Measurements from ENCODE around the gene GTF3C2. TPM values are rescaled to one million over a fixed set of nuclear protein-coding genes. Genes with fewer than 3 reads are reported as not detected.

Gene GTF3C2
- total and polyA plus RNA-seq, 10 of the 15 experiments (the other 5 are each of a cell fraction or from before 2014, with no cell fraction given): 45.9 to 105 (median 80.3) TPM

DNA sequence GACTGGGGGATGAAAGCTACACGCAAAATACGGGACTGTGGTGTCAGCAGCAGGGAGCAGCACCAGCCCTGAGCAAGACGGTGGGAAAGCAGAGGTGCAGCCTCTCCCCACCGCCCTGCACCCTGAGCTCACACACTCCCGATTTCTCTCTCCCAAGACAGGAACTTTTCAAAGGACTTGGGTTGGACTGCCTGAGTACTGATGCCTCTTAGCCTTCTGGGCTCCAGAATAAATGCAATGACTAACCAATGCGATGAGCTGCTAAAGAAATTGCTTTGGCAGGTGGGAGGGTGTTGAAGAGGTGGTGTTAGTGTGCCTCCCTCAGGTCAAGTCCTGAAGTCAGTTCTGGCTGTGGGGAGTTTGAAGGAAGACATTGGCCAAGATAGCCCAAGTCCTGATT is 64.7 kb downstream of the GTF3C2 start:
- ChIA-PET SMC1A (ENCODE audit: uncharacterized antibody, unreplicated experiment) (no interaction called here), CTCF (interaction anchor here (1.0 to 4.1 kb wide), 5 partner anchors 10 to 310 kb away, joined by 3 to 51 read pairs (median 16); partner anchors contain the start of gene TRIM54), RAD21 (ENCODE audit: unreplicated experiment) (interaction anchor here (2.0 kb wide), 1 partner anchor 11 kb away, joined by 8 read pairs; no protein-coding TSS in a partner anchor), POLR2A (interaction anchor here (1.6 kb wide), 1 partner anchor 11 kb away, joined by 4 read pairs; no protein-coding TSS in a partner anchor)
- FAIRE-seq (no peak), ATAC-seq (peak; percentile 28; the same call in 1 of the 3 replicates), DNase-seq (ENCODE audit: low read depth, low spot score) (no peak)
- Histone ChIP-seq H4K20me1 (ENCODE audit: control insufficient read depth, insufficient read depth) (no peaks in the 10 kb centered on the region), H3K36me3 (ENCODE audit: control insufficient read depth in 2 of 2, insufficient read depth in 2 of 2, low read length in 1 of 2) (no peaks in the 10 kb centered on the region), H3K79me2 (ENCODE audit: control insufficient read depth, insufficient read depth, low read length) (no peaks in the 10 kb centered on the region), H3K4me3 (no peak overlapping the region), H2AFZ (ENCODE audit: control insufficient read depth, low read depth, low read length) (no peak overlapping the region), H3K27ac (ENCODE audit: control insufficient read depth, insufficient read depth) (no peak overlapping the region), H3K9me3 (replicated peaks; ENCODE audit: control insufficient read depth, insufficient read depth, low read length) (no peaks in the 10 kb centered on the region), H3K4me1 (ENCODE audit: control insufficient read depth, insufficient read depth, low read length) (no peaks in the 10 kb centered on the region), H3K9ac (ENCODE audit: control insufficient read depth, insufficient read depth, low read length) (no peak overlapping the region), H3K4me2 (ENCODE audit: control insufficient read depth, insufficient read depth) (no peak overlapping the region), H3K27me3 (replicated peaks in 1 of 2; ENCODE audit: control insufficient read depth in 2 of 2, insufficient read depth in 2 of 2, low read length in 1 of 2) (no peaks in the 10 kb centered on the region; a peak in 1 of 4 replicates)
- BruUV-seq (replicated peaks): no TSS peak
- intact Hi-C loops (cut with micrococcal nuclease; ENCODE audit: unreplicated experiment) (no loop called here), in situ Hi-C loops (cut with MboI) (no loop called here)
- 47% methylated on average over 6 of the region's 6 CpGs for WGBS (ENCODE audit: insufficient coverage, insufficient replicate concordance, low lambda C conversion rate, missing lambda C conversion rate)
- TF ChIP-seq, protein P1, sequence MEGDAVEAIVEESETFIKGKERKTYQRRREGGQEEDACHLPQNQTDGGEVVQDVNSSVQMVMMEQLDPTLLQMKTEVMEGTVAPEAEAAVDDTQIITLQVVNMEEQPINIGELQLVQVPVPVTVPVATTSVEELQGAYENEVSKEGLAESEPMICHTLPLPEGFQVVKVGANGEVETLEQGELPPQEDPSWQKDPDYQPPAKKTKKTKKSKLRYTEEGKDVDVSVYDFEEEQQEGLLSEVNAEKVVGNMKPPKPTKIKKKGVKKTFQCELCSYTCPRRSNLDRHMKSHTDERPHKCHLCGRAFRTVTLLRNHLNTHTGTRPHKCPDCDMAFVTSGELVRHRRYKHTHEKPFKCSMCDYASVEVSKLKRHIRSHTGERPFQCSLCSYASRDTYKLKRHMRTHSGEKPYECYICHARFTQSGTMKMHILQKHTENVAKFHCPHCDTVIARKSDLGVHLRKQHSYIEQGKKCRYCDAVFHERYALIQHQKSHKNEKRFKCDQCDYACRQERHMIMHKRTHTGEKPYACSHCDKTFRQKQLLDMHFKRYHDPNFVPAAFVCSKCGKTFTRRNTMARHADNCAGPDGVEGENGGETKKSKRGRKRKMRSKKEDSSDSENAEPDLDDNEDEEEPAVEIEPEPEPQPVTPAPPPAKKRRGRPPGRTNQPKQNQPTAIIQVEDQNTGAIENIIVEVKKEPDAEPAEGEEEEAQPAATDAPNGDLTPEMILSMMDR (IDR thresholded peaks at IDR 0.05 in 2 of 3, conservative IDR thresholded peaks at IDR 0.05 in 1 of 3; ENCODE audit: control insufficient read depth in 2 of 3, extremely low read depth in 1 of 3, insufficient read depth in 1 of 3, low read depth in 3 of 3, low read length in 3 of 3): peak in 1 of 3 experiments; percentile 13; a peak in 1 of 6 replicates
- TF ChIP-seq RAD21 (IDR thresholded peaks at IDR 0.05; ENCODE audit: insufficient read depth, low read depth, low read length) (0 out of 2 replicates have a peak, but pooled peaks have one; percentile 14), KDM1A (IDR thresholded peaks at IDR 0.05; ENCODE audit: borderline replicate concordance) (no peak)

DNA sequence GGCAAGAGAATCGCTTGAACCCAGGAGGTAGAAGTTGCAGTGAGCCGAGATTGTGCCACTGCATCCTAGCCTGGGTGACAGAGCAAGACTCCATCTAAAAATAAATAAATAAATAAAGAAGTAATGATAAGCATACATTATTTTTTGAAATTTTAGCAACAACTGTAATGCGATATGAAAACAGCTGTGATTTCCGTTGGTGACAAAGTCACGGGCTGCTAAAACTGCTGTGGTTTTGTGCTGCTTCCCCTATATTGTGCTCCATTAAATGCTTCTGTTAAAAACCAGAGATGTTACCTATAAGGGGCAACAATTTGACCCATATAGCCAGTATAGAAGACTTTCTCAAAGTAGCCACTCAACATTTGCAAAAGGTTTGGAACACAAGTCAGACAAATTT is 66.0 kb downstream of the GTF3C2 start:
- ATAC-seq: no peak
- Histone ChIP-seq H4K20me1 (ENCODE audit: control insufficient read depth, insufficient read depth) (no peaks in the 10 kb centered on the region), H3K27me3 (replicated peaks in 1 of 2; ENCODE audit: control insufficient read depth in 2 of 2, insufficient read depth in 2 of 2, low read length in 1 of 2) (no peaks in the 10 kb centered on the region; a peak in 1 of 4 replicates), H3K4me3 (no peak overlapping the region), H3K27ac (ENCODE audit: control insufficient read depth, insufficient read depth) (no peak overlapping the region), H3K9me3 (replicated peaks; ENCODE audit: control insufficient read depth, insufficient read depth, low read length) (no peaks in the 10 kb centered on the region), H2AFZ (ENCODE audit: control insufficient read depth, low read depth, low read length) (no peak overlapping the region; the same call in 1 of the 2 replicates), H3K36me3 (ENCODE audit: control insufficient read depth in 2 of 2, insufficient read depth in 2 of 2, low read length in 1 of 2) (no peaks in the 10 kb centered on the region), H3K4me1 (ENCODE audit: control insufficient read depth, insufficient read depth, low read length) (no peaks in the 10 kb centered on the region), H3K9ac (ENCODE audit: control insufficient read depth, insufficient read depth, low read length) (no peak overlapping the region), H3K79me2 (ENCODE audit: control insufficient read depth, insufficient read depth, low read length) (no peaks in the 10 kb centered on the region), H3K4me2 (ENCODE audit: control insufficient read depth, insufficient read depth) (no peak overlapping the region)
- FAIRE-seq: no peak
- RAD21 ChIA-PET (ENCODE audit: unreplicated experiment): no interaction called here
- POLR2A ChIA-PET: no interaction called here
- in situ Hi-C loops (cut with MboI) (no loop called here), intact Hi-C loops (cut with micrococcal nuclease; ENCODE audit: unreplicated experiment) (no loop called here)
- BruUV-seq (replicated peaks): no TSS peak
- SMC1A ChIA-PET (ENCODE audit: uncharacterized antibody, unreplicated experiment): interaction anchor here (1.1 kb wide), 1 partner anchor 11 kb away, joined by 4 read pairs; no protein-coding TSS in a partner anchor
- CTCF ChIA-PET: interaction anchor here (1.1 to 4.1 kb wide), 2 partner anchors 9 to 12 kb away, joined by 3 to 51 read pairs; no protein-coding TSS in a partner anchor
- DNase-seq (ENCODE audit: low read depth, low spot score): no peak
- WGBS (ENCODE audit: insufficient coverage, insufficient replicate concordance, low lambda C conversion rate, missing lambda C conversion rate): 49% methylated on average over 5 of the region's 5 CpGs
- TF ChIP-seq RB1 (IDR thresholded peaks at IDR 0.05; ENCODE audit: borderline replicate concordance): no peak
- TF ChIP-seq ZNF217 (IDR thresholded peaks at IDR 0.05): no peak
- TF ChIP-seq, protein P2, sequence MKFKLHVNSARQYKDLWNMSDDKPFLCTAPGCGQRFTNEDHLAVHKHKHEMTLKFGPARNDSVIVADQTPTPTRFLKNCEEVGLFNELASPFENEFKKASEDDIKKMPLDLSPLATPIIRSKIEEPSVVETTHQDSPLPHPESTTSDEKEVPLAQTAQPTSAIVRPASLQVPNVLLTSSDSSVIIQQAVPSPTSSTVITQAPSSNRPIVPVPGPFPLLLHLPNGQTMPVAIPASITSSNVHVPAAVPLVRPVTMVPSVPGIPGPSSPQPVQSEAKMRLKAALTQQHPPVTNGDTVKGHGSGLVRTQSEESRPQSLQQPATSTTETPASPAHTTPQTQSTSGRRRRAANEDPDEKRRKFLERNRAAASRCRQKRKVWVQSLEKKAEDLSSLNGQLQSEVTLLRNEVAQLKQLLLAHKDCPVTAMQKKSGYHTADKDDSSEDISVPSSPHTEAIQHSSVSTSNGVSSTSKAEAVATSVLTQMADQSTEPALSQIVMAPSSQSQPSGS (IDR thresholded peaks at IDR 0.05; ENCODE audit: low read length): no peak
- no peak for TF ChIP-seq SMC3 (IDR thresholded peaks at IDR 0.05; ENCODE audit: borderline replicate concordance, low read length)
- TF ChIP-seq, protein P3, sequence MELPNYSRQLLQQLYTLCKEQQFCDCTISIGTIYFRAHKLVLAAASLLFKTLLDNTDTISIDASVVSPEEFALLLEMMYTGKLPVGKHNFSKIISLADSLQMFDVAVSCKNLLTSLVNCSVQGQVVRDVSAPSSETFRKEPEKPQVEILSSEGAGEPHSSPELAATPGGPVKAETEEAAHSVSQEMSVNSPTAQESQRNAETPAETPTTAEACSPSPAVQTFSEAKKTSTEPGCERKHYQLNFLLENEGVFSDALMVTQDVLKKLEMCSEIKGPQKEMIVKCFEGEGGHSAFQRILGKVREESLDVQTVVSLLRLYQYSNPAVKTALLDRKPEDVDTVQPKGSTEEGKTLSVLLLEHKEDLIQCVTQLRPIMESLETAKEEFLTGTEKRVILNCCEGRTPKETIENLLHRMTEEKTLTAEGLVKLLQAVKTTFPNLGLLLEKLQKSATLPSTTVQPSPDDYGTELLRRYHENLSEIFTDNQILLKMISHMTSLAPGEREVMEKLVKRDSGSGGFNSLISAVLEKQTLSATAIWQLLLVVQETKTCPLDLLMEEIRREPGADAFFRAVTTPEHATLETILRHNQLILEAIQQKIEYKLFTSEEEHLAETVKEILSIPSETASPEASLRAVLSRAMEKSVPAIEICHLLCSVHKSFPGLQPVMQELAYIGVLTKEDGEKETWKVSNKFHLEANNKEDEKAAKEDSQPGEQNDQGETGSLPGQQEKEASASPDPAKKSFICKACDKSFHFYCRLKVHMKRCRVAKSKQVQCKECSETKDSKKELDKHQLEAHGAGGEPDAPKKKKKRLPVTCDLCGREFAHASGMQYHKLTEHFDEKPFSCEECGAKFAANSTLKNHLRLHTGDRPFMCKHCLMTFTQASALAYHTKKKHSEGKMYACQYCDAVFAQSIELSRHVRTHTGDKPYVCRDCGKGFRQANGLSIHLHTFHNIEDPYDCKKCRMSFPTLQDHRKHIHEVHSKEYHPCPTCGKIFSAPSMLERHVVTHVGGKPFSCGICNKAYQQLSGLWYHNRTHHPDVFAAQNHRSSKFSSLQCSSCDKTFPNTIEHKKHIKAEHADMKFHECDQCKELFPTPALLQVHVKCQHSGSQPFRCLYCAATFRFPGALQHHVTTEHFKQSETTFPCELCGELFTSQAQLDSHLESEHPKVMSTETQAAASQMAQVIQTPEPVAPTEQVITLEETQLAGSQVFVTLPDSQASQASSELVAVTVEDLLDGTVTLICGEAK (IDR thresholded peaks at IDR 0.05; ENCODE audit: borderline replicate concordance): no peak
- TF ChIP-seq SMAD5 (IDR thresholded peaks at IDR 0.05; ENCODE audit: low read depth): no peak

All from GM12878 (cell line).